ENCODE data around the gene MALL. TPM values are rescaled to one million over a fixed set of nuclear protein-coding genes. Genes with fewer than 3 reads are reported as not detected.
"Not testable (repeated sequence)": the region's sequence is repeated elsewhere in the genome, so short reads cannot be mapped to it uniquely, and the experiment has no call there.

The MALL gene
- total RNA-seq, result not detected

DNA sequence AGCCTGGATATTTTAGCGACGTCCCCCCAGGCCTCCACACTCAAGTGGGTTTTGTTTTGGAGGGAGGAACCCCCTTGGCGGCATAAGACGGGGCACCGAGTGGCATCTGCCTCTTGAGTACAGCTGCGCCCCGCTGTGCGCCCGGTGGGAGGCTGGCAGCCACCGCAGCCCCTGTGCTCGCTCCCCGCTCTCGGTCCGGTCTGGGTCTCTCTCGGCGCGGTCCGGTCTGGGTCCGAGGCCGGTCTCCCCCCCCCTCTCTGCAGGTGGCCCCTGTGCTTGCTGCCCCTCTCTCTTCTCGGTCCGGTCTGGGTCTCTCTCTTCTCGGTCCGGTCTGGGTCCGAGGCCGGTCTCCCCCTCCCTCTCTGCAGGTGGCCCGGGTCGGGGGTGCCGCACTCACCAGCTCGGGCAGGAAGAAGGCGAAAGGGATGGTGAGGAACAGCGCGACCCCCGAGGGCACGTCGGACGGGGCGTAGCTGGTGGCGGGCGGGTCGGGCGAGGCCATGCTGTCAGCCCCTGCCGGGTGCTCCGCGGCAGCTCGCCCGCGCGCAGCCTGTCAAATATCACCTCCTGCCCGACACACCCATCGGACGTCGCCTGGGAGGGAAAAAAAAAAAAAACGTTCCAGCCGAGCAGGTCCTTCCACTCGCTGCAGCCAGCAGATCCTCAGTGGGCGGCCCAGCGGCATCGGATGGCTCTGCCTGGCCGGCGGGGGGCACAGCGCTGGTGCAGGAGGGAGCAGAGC, at the start of gene MALL:
TSS of gene MALL (minus strand) at position 532 of the 742 bp plus-strand sequence. CDS start at position 502, 30 bp downstream.
- DNase-seq (no peak), ATAC-seq (no peak)
- Mint-ChIP-seq H3K27me3 (peaks cover 73% of the 10 kb centered on the region), H3K9me3 (ENCODE audit: low read depth) (no peaks in the 10 kb centered on the region), H3K4me3 (no peak within 1 kb of the TSS), H3K36me3 (peaks cover 2% of the 10 kb centered on the region), H3K4me1 (peaks cover 10% of the 10 kb centered on the region), H3K27ac (no peak within 1 kb of the TSS)
- CTCF ChIA-PET, result interaction anchor here (1.6 kb wide), 1 partner anchor 12 kb away, joined by 3 read pairs; no protein-coding TSS in a partner anchor

DNA sequence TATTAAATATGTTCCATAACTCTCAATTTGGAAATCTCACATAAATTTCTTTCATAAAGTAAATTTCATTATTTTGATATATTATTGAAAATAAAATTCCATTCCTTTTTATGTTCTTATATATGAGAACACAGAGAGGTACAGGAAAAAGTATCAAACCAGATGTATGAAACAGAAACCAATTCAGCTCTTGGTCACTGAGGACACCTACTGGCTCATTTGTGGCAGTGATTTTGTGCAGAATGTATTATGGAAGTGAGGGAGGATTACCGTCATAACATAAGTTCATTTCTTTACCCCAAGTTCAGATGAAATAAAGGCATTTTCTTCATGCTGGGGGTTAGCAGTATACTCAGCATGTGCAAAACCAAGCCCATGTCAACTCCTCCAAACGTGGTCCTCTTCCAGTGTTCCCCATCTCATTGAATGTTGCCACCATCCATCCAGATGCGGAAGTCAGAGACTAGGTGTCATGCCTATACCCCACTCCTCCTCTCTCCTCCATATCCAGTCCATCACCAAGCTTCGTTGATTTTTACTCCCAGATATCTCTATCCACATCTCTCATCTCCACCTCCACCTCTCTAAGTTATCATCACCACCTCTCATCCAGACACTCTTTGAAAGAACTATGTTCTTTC, 41.7 kb upstream of the MALL start:
- CTCF ChIA-PET, result interaction anchor here (0.8 to 2.0 kb wide), 4 partner anchors 9 to 48 kb away, joined by 3 to 12 read pairs (median 6); partner anchors contain the start of gene NPHP1
- Mint-ChIP-seq H3K27ac (no peak overlapping the region), H3K4me1 (peaks cover 6% of the 10 kb centered on the region), H3K9me3 (ENCODE audit: low read depth) (peaks cover 10% of the 10 kb centered on the region), H3K36me3 (peaks cover 3% of the 10 kb centered on the region), H3K4me3 (no peak overlapping the region), H3K27me3 (peaks cover 6% of the 10 kb centered on the region)
- peak; percentile 46 for DNase-seq
- peak; percentile 77 for ATAC-seq

DNA sequence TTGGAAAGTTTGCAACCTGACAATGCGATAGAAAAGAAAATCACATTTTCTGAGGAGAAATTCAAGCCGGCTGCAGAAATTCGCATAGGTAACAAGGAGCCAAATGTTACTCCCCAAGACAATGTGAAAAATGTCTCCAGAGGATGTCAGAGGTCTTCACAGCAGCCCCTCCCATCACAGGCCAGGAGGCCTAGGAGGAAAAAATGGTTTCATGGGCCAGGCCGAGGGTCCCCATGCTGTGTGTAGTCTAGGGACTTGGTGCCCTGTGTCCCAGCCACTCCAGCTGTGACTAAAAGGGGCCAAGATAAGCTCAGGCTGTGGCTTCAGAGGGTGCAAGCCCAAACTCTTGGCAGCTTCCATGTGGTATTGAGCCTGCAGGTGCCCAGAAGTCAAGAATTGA, 39.2 kb upstream of the MALL start:
- not testable (repeated sequence) for H3K4me3 Mint-ChIP-seq

DNA sequence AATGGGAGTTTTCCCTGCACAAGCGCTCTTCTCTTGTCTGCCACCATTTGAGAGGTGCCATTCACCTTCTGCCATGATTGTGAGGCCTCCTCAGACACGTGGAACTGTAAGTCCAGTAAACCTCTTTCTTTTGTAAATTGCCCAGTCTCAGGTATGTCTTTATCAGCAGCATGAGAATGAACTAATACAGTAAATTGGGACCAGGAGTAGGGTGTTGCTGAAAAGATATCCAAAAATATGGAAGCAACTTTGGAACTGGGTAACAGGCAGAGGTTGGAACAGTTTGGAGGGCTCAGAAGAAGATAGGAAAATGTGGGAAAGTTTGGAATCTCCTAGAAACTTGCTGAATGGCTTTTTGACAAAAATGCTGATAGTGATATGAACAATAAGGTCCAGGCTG, 38.6 kb upstream of the MALL start:
- H3K27ac Mint-ChIP-seq; H3K9me3 Mint-ChIP-seq (ENCODE audit: low read depth); CTCF ChIA-PET; H3K36me3 Mint-ChIP-seq; H3K27me3 Mint-ChIP-seq; DNase-seq; H3K4me1 Mint-ChIP-seq; H3K4me3 Mint-ChIP-seq; ATAC-seq: not testable (repeated sequence)

More for the DNA sequence above, 39.2 kb upstream of the MALL start:
- CTCF ChIA-PET; H3K36me3 Mint-ChIP-seq; H3K4me1 Mint-ChIP-seq; H3K27me3 Mint-ChIP-seq; H3K9me3 Mint-ChIP-seq (ENCODE audit: low read depth); H3K27ac Mint-ChIP-seq; ATAC-seq; DNase-seq: not testable (repeated sequence)

DNA sequence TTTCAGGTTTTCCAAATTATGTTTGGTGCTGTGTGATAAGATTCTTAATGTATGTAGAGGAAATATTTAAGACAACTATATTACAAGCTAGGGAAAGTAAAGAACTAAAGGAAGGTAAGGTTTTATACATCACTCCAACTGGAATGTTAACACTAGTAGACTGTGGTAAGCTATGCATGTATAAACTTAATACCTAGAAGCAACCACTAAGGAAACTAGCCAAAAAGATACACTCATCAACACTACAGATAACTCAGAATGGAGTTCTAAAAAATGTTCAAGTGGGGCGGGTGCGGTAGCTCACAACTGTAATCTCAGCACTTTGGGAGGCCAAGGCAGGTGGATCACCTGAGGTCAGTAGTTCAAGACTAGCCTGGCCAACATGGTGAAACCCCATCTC, 37.8 kb upstream of the MALL start:
- Mint-ChIP-seq H3K36me3 (peaks cover 3% of the 10 kb centered on the region), H3K4me1 (peaks cover 8% of the 10 kb centered on the region), H3K4me3 (no peak overlapping the region), H3K27me3 (peaks cover 7% of the 10 kb centered on the region), H3K27ac (no peak overlapping the region), H3K9me3 (ENCODE audit: low read depth) (peaks cover 10% of the 10 kb centered on the region)
- no peak for ATAC-seq
- CTCF ChIA-PET, result interaction anchor here (0.6 kb wide), 1 partner anchor 54 kb away, joined by 4 read pairs; no protein-coding TSS in a partner anchor
- DNase-seq, result no peak

DNA sequence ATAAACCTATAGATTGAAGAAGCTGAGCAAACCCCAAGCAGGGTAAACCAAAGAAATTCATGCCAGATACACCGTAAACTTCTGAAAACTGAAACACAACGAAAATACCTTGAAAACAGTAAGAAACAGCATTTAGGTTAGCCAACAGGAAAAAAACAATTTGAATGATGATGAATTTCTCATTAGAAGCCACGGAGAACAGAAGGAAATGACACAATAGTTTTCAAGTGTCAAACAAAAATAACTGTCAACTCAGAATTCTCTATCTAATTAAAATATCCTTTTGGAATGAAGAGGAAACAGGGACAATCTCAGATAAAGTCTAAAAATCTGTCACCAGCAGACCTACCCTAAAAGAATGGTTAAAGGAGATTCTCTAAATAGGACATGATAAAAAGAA, 37.3 kb upstream of the MALL start:
- CTCF ChIA-PET, result no interaction called here
- H3K36me3 Mint-ChIP-seq, result peaks cover 3% of the 10 kb centered on the region
- ATAC-seq, result no peak
- no peak for DNase-seq
- H3K9me3 Mint-ChIP-seq (ENCODE audit: low read depth), result peaks cover 12% of the 10 kb centered on the region
- H3K27me3 Mint-ChIP-seq, result peaks cover 4% of the 10 kb centered on the region
- H3K4me3 Mint-ChIP-seq, result no peak overlapping the region
- H3K4me1 Mint-ChIP-seq, result peaks cover 8% of the 10 kb centered on the region
- no peak overlapping the region for H3K27ac Mint-ChIP-seq

DNA sequence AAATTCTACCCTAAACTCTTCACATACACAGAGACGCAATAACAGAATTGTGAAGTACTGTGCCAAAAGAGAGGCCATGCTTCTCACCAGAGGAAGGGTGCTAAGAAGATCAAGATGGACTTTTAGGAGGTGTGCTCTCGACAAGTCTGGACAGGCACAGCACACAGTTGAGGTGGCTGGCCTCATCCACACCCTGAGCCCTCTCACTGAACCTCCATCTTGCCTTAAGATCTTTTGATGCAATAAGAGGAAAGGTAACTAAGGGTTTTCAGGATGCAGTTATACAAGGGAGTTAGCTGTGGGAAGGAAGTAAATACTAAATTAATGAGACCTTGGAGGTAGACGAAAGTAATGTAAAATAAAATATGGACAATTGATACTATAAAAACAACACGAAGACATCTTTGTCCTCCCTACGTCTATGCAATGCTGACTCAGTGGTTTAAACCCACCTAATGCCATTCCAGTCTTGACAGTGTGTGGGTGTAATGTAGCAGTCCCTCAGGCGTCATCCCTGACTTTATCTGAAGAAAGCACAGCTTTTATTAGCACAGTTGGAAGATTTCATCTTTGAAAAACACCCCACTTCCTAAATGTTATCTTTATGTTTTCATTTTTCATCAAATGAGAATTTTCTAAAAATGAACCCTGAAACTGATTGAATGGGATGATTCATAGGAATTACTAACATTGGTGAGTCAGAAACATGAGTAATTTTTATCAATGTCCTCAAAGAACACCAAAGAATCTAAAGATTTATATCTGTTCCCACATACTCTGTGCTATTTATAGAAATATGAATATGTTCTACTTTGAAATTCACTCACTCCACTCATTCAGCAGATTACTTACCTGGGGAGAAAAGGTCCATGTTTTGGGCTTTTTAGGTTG, 34.0 kb upstream of the MALL start:
- CTCF ChIA-PET, result no interaction called here
- ATAC-seq (no peak), DNase-seq (no peak)
- Mint-ChIP-seq H3K27ac (no peak overlapping the region), H3K27me3 (peaks cover 2% of the 10 kb centered on the region), H3K4me3 (no peak overlapping the region), H3K36me3 (peaks cover 3% of the 10 kb centered on the region), H3K9me3 (ENCODE audit: low read depth) (peaks cover 12% of the 10 kb centered on the region), H3K4me1 (peaks cover 2% of the 10 kb centered on the region)

DNA sequence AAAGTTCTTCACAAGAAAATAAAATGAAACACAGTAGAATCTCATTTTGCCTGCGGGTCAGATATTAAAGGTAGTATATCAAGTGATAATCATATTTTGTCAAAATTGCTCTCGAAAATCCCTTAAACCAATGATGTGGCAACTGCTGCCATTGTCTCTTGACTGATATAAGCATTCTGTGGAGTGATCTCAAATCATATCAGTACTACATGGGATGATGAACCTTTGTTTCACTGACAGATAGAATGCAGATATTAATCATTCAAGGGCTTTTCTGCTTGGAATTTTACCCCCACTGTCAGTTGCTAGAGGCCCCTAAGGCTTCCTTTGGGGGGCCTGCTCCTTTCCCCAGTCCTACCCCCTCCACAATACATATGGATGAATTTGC, 31.3 kb upstream of the MALL start:
- CTCF ChIA-PET, result no interaction called here
- no peak for DNase-seq
- ATAC-seq, result no peak
- H3K4me1 Mint-ChIP-seq, result peaks cover 2% of the 10 kb centered on the region
- H3K4me3 Mint-ChIP-seq, result no peak overlapping the region
- H3K9me3 Mint-ChIP-seq (ENCODE audit: low read depth), result peaks cover 2% of the 10 kb centered on the region
- H3K27ac Mint-ChIP-seq, result no peak overlapping the region
- no peaks in the 10 kb centered on the region for H3K36me3 Mint-ChIP-seq
- no peaks in the 10 kb centered on the region for H3K27me3 Mint-ChIP-seq

DNA sequence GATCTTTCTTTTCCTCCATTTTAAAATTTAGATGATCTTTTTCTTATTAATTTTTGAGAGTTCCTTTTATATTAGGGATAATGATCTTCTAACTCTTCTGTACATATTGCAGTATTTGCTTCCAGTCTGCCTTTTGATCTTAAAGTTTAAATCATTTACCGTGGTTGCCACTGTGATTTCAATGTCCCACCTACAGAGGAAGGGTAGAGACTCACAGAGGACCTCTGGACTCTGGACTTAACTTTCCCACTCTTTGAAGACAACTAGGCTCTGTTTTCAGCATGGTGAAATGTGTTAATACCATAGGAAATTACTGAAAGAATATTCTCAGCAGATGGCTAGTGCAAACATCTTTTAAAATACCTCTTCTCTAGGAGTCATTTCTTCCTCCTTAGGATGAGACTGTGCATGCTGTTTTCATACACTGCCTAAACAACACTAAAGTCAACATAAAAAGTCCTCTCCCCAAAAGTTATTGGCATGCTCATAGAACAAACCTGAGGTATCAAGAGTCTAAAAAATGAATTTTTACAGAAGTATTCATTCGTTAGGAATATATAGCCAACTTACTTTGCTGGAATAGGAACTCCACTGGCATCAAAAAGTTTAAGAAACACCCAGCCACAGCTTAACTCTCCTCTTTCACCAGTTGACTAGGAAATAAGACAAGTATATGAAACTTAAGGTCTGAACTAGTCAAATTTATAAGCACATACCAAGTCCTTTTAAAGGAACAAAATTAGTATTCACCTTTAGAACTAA, 30.7 kb upstream of the MALL start:
- peaks cover 2% of the 10 kb centered on the region for H3K4me1 Mint-ChIP-seq
- H3K9me3 Mint-ChIP-seq (ENCODE audit: low read depth), result peaks cover 2% of the 10 kb centered on the region
- CTCF ChIA-PET, result no interaction called here
- no peak overlapping the region for H3K4me3 Mint-ChIP-seq
- DNase-seq (no peak), ATAC-seq (no peak)
- no peak overlapping the region for H3K27ac Mint-ChIP-seq
- H3K36me3 Mint-ChIP-seq, result no peaks in the 10 kb centered on the region
- no peaks in the 10 kb centered on the region for H3K27me3 Mint-ChIP-seq

DNA sequence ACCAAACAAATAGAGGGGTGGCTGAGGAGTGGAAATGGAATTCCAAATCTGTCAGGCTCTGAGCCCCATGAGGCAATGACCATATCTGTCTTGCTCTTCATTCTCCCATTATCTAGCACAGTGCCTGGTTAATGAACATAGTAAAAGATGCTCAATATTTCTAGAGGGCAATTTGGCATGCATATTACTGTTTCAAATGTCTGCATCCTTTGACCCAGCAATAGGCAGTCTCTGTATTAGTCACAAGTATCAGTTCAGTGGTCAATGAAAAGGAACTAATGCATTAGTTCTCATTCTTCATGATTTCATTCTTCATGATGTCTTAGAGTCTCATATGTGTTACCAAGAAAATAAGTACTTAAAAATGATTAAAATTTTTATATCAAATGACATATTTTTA, 28.4 kb upstream of the MALL start:
- Mint-ChIP-seq H3K27ac (no peak overlapping the region), H3K4me1 (no peaks in the 10 kb centered on the region), H3K27me3 (no peaks in the 10 kb centered on the region), H3K4me3 (no peak overlapping the region), H3K9me3 (ENCODE audit: low read depth) (peaks cover 2% of the 10 kb centered on the region), H3K36me3 (no peaks in the 10 kb centered on the region)
- CTCF ChIA-PET, result no interaction called here
- ATAC-seq, result no peak
- DNase-seq, result no peak

DNA sequence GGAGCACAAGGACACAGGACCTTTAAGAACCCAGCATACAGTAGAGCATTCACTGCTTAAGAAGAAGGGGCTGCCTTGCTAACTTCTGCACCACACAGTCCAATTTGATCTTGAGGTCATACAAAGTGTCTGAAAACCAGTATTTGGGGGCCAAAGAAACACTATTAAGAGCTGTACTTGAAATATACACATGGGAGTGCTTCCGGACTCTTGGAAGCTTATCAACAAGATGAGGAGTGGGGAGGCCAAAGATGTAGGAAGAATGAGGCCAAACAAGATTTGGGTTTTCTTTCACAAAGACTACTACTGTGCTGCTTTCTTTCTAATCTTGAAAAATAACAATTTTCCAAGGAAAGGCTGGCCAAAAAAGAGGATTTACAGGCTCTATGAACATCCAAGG, 24.8 kb upstream of the MALL start:
- H3K27me3 Mint-ChIP-seq, result no peaks in the 10 kb centered on the region
- no peak overlapping the region for H3K4me3 Mint-ChIP-seq
- CTCF ChIA-PET, result no interaction called here
- H3K9me3 Mint-ChIP-seq (ENCODE audit: low read depth), result no peaks in the 10 kb centered on the region
- no peaks in the 10 kb centered on the region for H3K36me3 Mint-ChIP-seq
- no peaks in the 10 kb centered on the region for H3K4me1 Mint-ChIP-seq
- no peak overlapping the region for H3K27ac Mint-ChIP-seq
- no peak for DNase-seq
- ATAC-seq, result no peak

DNA sequence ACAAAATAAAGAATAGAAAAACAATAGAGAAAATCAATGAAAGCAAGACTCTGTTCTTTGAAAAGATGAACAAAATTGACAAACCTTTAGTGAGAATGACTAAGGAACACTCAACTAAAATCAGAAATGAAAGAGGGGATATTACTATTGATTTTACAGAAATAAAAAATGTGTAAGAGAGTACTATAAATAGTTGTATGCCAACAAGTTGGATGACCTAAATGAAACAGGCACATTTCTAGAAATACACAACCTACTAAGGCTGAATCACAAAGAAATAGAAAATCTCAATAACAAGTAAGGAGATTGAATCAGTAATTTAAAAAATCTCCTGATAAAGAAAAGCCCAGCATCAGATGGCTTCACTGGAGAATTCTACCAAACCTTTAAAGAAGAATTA, 18.4 kb upstream of the MALL start:
- Mint-ChIP-seq H3K27me3 (no peaks in the 10 kb centered on the region), H3K4me1 (no peaks in the 10 kb centered on the region), H3K9me3 (ENCODE audit: low read depth) (peaks cover 4% of the 10 kb centered on the region), H3K27ac (no peak overlapping the region), H3K4me3 (no peak overlapping the region), H3K36me3 (peaks cover 1% of the 10 kb centered on the region)
- no peak for DNase-seq
- no peak for ATAC-seq
- CTCF ChIA-PET, result no interaction called here

DNA sequence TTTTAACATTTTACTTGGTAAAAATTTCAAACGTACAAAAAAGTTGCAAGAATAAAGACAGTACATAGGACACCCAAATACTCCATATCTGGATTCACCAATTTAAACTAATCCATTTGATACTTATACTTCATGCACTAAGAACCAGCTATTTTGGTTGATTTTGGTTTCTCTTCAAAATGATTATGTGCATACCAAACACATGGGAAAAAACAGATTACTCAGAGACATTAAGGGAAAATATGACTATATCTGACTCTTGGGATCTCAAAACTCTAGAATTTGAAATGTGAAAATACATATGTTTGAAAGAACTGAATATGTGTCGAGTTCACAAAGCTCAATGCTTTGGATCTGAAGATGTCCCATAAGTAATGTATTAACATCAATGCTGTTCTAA, 15.5 kb upstream of the MALL start:
- CTCF ChIA-PET, result no interaction called here
- Mint-ChIP-seq H3K27ac (no peak overlapping the region), H3K4me1 (no peaks in the 10 kb centered on the region), H3K9me3 (ENCODE audit: low read depth) (peaks cover 4% of the 10 kb centered on the region), H3K36me3 (peaks cover 1% of the 10 kb centered on the region), H3K4me3 (no peak overlapping the region), H3K27me3 (no peaks in the 10 kb centered on the region)
- ATAC-seq (no peak), DNase-seq (no peak)

All from activated CD8-positive, alpha-beta memory T cell treated with anti-CD3 and anti-CD28 coated beads, Interleukin-2, amount 10 ng/mL, durations not matched to agents 7 days and 5 days (primary cell).